Kidney (tissue), 14 donors: ENCODE results near the gene CALR. TPM values are rescaled to one million over a fixed set of nuclear protein-coding genes. Genes with fewer than 3 reads are reported as not detected.
A peak's percentile ranks its signal among the peaks of the same experiment; 100 is the strongest.

ENCODE experiments used
- DNase-seq, 5 donors: peaks; one replicate each; pipeline ENCODE4 v3.0.0-alpha.2; 2013 to 2020
- FAIRE-seq: peaks from 2 replicates; lab custom pipeline; 2012; peaks lifted over from hg19 to GRCh38; lab: Jason Lieb, UNC
- H3K27ac ChIP-seq, 2 donors: one replicate each; pipeline ENCODE4 v1.7.0; 2013; ENCODE audit warnings: low read depth in 2 of 2, low read length in 2 of 2, inconsistent platforms in 1 of 2
- H3K27me3 ChIP-seq: one replicate; pipeline ENCODE4 v1.7.1; 2013; ENCODE audit warnings: low read length, inconsistent platforms; ENCODE audit not compliant: control insufficient read depth, insufficient read depth
- H3K36me3 ChIP-seq, 3 donors: one replicate each; pipeline versions ENCODE4 v1.7.0 to v1.7.1; 2013; ENCODE audit warnings: low read length in 3 of 3, control low read depth in 1 of 3, inconsistent platforms in 1 of 3; ENCODE audit not compliant: insufficient read depth in 3 of 3, control insufficient read depth in 2 of 3
- H3K4me1 ChIP-seq, 3 donors: one replicate each; pipeline versions ENCODE4 v1.7.0 to v1.7.1; 2013; ENCODE audit warnings: low read length in 3 of 3, inconsistent platforms in 1 of 3, low read depth in 1 of 3; ENCODE audit not compliant: control insufficient read depth in 2 of 3, insufficient read depth in 2 of 3
- H3K4me3 ChIP-seq, 3 donors: one replicate each; pipeline versions ENCODE4 v1.7.0 to v1.8.1; 2013; ENCODE audit warnings: low read length in 3 of 3, control low read depth in 1 of 3, inconsistent platforms in 1 of 3
- H3K9ac ChIP-seq, 3 donors: one replicate each; pipeline versions ENCODE4 v1.7.0 to v1.7.1; 2013; ENCODE audit warnings: low read length in 3 of 3, control low read depth in 1 of 3, inconsistent platforms in 1 of 3
- H3K9me3 ChIP-seq, 3 donors: one replicate each; pipeline versions ENCODE4 v1.7.0 to v1.7.1; 2013; ENCODE audit warnings: low read length in 3 of 3, control low read depth in 1 of 3, inconsistent platforms in 1 of 3; ENCODE audit not compliant: control insufficient read depth in 2 of 3, insufficient read depth in 1 of 3
- intact Hi-C: fragments of 100-400 bp; cut with DNase I; formaldehyde crosslinking; loops from one replicate; pipeline ENCODE4 v1.11.1; 2022
- polyA plus RNA-seq: library from polyadenylated mRNA; stranded (reverse); fragments of 350-450 nt; fragmentation: Illumina TruSeq; extraction: RNeasy Lipid Tissue Mini Kit (QIAGEN cat#74804); gene quantifications from one replicate; pipeline ENCODE4 v1.2.3, GENCODE V29; 2014; ENCODE audit warnings: low read depth, low replicate concordance; ENCODE audit not compliant: insufficient read depth
- total RNA-seq: library from RNA; stranded (reverse); fragmentation: NEBNext Ultra II Directional; extraction: Animal tissue kit (Norgen Biotek cat#: 25700); gene quantifications from one replicate; pipeline ENCODE4 v1.2.1, GENCODE V29; 2021
- TF ChIP-seq, protein P1 (sequence below): IDR thresholded peaks from 3 replicates; pipeline ENCODE4 v1.5.1; 2012; ENCODE audit warnings: mild to moderate bottlenecking, moderate library complexity, borderline replicate concordance; ENCODE audit not compliant: insufficient read depth; ENCODE audit errors: extremely low read depth
- donor health status: control.
- donor health status: control.
- donor health status: control.
- donor health status: control.
- donor health status: control.
- donor health status: DM: yes; HTN: yes; CAD: no.
- donor health status: Normal renal cell carcinoma (clear cell type).

Gene CALR
- total and polyA plus RNA-seq, 2 donors from 2014 or later = 1,037 to 1,087 TPM

DNA sequence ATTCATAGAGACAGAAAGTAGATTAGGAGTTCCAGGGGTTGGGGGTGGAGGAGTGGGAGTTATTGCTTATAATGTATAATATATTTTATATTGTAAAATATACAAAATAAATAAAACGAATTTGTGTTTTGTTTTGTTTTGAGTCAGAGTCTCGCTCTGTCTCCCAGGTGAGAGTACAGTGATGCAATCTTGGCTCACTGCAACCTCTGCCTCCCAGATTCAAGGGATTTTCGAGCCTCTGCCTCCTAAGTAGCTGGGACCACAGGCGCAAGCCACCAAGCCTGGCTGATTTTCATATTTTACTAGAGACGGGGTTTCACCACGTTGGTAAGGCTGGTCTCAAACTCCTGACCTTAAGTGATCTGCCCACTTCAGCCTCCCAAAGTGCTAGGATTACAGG is 21.1 kb downstream of the CALR start:
- no peak for FAIRE-seq
- TF ChIP-seq, protein P1, sequence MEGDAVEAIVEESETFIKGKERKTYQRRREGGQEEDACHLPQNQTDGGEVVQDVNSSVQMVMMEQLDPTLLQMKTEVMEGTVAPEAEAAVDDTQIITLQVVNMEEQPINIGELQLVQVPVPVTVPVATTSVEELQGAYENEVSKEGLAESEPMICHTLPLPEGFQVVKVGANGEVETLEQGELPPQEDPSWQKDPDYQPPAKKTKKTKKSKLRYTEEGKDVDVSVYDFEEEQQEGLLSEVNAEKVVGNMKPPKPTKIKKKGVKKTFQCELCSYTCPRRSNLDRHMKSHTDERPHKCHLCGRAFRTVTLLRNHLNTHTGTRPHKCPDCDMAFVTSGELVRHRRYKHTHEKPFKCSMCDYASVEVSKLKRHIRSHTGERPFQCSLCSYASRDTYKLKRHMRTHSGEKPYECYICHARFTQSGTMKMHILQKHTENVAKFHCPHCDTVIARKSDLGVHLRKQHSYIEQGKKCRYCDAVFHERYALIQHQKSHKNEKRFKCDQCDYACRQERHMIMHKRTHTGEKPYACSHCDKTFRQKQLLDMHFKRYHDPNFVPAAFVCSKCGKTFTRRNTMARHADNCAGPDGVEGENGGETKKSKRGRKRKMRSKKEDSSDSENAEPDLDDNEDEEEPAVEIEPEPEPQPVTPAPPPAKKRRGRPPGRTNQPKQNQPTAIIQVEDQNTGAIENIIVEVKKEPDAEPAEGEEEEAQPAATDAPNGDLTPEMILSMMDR = no peak
- Histone ChIP-seq H3K4me1 (peaks cover 0 to 10% (median 0%) of the 10 kb centered on the region in 3 donors), H3K9me3 (no peaks in the 10 kb centered on the region), H3K4me3 (no peak overlapping the region), H3K9ac (no peak overlapping the region), H3K36me3 (peaks cover 0 to 4% (median 0%) of the 10 kb centered on the region in 3 donors), H3K27me3 (no peaks in the 10 kb centered on the region), H3K27ac (no peak overlapping the region)
- no peak for DNase-seq
- intact Hi-C loops = no loop called here

DNA sequence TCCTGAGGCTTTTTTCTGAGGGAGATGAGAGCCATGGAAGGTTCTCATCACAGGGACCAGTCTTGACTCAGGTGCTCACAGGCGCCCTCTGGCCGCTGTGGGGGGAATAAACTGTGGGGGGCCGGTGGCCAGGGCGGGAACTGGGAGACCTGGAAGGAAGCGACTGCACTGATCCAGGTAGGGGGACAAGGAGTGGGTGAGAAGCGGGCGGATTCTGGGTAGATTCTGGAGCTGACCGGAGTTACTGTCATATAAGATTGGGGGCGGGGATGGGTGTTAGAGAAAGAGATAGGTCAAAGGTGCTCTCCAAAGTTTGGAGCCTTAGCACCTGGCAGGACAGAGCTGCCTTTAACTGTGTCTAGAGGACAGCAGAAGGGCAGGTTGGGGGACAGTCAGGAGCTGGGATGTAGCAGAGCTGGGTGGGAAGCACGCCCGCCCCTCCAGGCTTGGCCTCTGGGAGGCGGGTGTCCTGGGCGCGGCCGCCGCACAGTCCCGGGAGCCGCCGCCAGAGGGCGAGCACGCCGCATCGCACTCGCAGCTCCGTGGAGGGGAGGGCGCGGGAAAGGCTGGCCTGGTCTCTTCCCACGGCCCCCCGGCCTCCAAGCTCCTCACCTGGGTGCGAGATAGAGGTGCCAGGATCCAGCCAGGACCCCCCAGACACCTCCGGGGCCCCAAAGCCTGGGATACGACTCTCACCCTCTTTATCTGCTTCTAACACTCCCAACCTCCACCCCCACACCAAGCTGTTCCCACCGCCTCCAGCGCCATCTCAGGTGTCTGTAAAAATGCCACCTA is 26.8 kb downstream of the CALR start:
- TF ChIP-seq, protein P1 = peak; percentile 92
- Histone ChIP-seq H3K9me3 (no peaks in the 10 kb centered on the region), H3K9ac (peak overlapping the region in 2 of 3 donors; percentile 46 to 65), H3K4me3 (peak overlapping the region; percentile 41 to 67 (median 53)), H3K4me1 (peaks cover 0 to 2% (median 0%) of the 10 kb centered on the region in 3 donors), H3K27me3 (no peaks in the 10 kb centered on the region), H3K36me3 (no peaks in the 10 kb centered on the region), H3K27ac (no peak overlapping the region)
- intact Hi-C loops = no loop called here
- peak; percentile 80 to 88 (median 86) for DNase-seq
- no peak for FAIRE-seq

DNA sequence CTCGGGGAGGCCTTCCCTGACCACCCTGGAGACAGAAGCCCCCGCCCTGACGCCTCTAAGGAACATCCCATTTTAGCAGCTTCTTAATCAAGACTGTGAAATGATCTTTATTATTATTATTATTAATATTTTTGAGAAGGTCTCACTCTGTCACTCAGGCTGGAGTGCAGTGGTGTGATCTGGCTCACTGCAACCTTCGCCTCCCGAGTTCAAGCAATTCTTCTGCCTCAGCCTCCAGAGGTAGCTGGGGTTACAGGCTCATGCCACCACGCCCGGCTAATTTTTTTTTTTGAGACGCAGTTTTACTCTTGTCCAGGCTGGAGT is 27.4 kb downstream of the CALR start:
- DNase-seq = no peak
- TF ChIP-seq, protein P1 = no peak
- Histone ChIP-seq H3K27ac (no peak overlapping the region), H3K9ac (peak overlapping the region in 1 of 3 donors; percentile 31), H3K9me3 (no peaks in the 10 kb centered on the region), H3K36me3 (no peaks in the 10 kb centered on the region), H3K27me3 (no peaks in the 10 kb centered on the region), H3K4me3 (peak overlapping the region in 1 of 3 donors; percentile 25), H3K4me1 (peaks cover 0 to 2% (median 0%) of the 10 kb centered on the region in 3 donors)
- FAIRE-seq = no peak
- intact Hi-C loops = no loop called here

DNA sequence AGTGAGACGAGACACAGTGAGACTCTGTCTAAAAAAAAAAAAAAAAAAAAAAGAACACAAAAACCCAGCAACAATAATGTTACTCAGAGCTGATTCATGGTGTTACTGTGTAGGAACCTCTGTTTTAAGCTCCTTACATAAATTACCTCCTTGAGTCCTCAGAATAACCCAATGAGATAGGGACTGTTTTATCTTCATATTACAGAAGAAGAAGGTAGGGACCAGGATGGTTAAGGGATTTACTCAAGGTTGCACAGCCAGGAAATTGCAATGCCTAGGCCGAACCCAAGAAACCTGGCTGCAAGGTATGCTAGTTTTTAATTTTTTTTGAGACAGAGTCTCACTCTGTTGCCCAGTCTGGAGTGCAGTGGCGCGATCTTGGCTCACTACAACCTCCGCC is 29.5 kb downstream of the CALR start:
- TF ChIP-seq, protein P1 = no peak
- Histone ChIP-seq H3K9me3 (no peaks in the 10 kb centered on the region), H3K27ac (no peak overlapping the region), H3K36me3 (no peaks in the 10 kb centered on the region), H3K4me1 (peaks cover 0 to 2% (median 0%) of the 10 kb centered on the region in 3 donors), H3K27me3 (no peaks in the 10 kb centered on the region), H3K4me3 (no peak overlapping the region), H3K9ac (no peak overlapping the region)
- DNase-seq = no peak
- intact Hi-C loops = no loop called here
- no peak for FAIRE-seq
